B cell (primary cell): Measurements from ENCODE around the gene UBE3C.

Experiments used
- CTCF ChIP-seq: fragments of 200-600 bp; IDR thresholded peaks from one replicate; pipeline ENCODE4 v1.8.0; 2022; ENCODE audit warnings: antibody characterized with exemption, mild to moderate bottlenecking
- EZH2 ChIP-seq: IDR thresholded peaks from 2 replicates; pipeline ENCODE4 v1.6.1; 2012; ENCODE audit warnings: borderline replicate concordance, low read depth, mild to moderate bottlenecking, moderate library complexity, low read length; ENCODE audit not compliant: insufficient read depth, poor library complexity, severe bottlenecking

GRCh38 chr7:157276091-157276561, 137.4 kb downstream of the UBE3C start:
- TF ChIP-seq CTCF (no peak), EZH2 (no peak)
